ENCODE measurements around the gene UBL5.

UBL5 gene

DNA sequence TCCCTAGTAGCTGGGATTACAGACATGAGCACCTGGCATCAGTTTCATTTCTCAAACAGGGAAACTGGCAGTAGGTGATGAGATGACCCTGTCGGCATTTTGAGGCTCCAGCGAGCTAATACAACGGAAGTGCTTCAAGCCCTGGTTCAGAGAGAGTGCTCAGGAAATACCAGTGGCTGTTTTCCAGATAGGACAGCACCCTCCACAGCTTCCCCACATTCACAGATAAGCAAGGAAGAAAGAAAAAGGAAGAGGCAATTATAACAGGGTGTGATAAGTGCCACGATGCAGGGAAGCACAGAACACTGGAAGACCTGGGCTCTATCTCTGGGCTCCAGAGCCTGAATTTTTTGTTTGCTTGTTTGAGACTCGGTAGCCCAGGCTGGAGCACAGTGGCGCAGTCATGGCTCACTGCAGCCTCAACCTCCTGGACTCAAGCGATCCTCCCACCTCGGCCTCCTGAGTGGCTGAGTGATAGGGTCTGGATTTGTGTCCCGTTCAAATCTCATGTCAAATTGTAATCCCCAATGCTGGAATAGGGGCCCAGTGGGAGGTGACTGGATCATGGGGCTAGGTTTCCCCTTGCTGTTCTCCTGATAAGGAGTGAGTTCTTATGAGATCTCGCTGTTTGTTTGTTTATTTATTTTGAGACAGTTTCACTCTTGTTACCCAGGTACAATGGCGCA, 50.9 kb downstream of the UBL5 start:
- DNase-seq (ENCODE audit: insufficient read length, low spot score) (no peak), FAIRE-seq (no peak)
- TF ChIP-seq TAF1 (IDR thresholded peaks at IDR 0.05; ENCODE audit: low read depth, low read length) = no peak
- no peak for TF ChIP-seq PAX5 (IDR thresholded peaks at IDR 0.05; ENCODE audit: insufficient read depth, low read length, severe bottlenecking)
- TF ChIP-seq POLR2AphosphoS5 (IDR thresholded peaks at IDR 0.05; ENCODE audit: low read depth, low read length) = no peak
- no peak for TF ChIP-seq POLR2A (IDR thresholded peaks at IDR 0.05; ENCODE audit: low read depth, low read length)
- no peak for TF ChIP-seq SPI1 (IDR thresholded peaks at IDR 0.05; ENCODE audit: low read depth, low read length)
- TF ChIP-seq POU2F2 (IDR thresholded peaks at IDR 0.05; ENCODE audit: low read depth, low read length) = no peak

Data from GM12891 (cell line).